ENCODE measurements around the gene CDC14A. TPM values are rescaled to one million over a fixed set of nuclear protein-coding genes. Genes with fewer than 3 reads are reported as not detected.

CDC14A gene
- polyA plus RNA-seq, 1 donor from 2014 or later = 2.7 TPM

- no peaks in the 10 kb centered on the region for H3F3A ChIP-seq (ENCODE audit: insufficient read depth, low read length, poor library complexity, severe bottlenecking)
- no peaks in the 10 kb centered on the region for H4K20me1 ChIP-seq (ENCODE audit: insufficient read depth)
- no peak overlapping the region for H3K27ac ChIP-seq (ENCODE audit: low read length)
- H3K36me3 ChIP-seq (ENCODE audit: insufficient read depth, low read length) = no peaks in the 10 kb centered on the region
- no peak overlapping the region for H3K4me3 ChIP-seq (ENCODE audit: low read length)
- H3K27me3 ChIP-seq (ENCODE audit: insufficient read depth, low read depth, low read length) = no peaks in the 10 kb centered on the region
- H3K4me2 ChIP-seq (ENCODE audit: low read length) = no peak overlapping the region
- H3K9ac ChIP-seq (ENCODE audit: low read length) = no peak overlapping the region
- H3K79me2 ChIP-seq (replicated peaks; ENCODE audit: insufficient read depth, low read length) = no peaks in the 10 kb centered on the region
- H3K9me3 ChIP-seq (ENCODE audit: low read length) = no peaks in the 10 kb centered on the region
- no peaks in the 10 kb centered on the region for H3K9me2 ChIP-seq (ENCODE audit: insufficient read depth, low read length)
- no peak overlapping the region for H2AFZ ChIP-seq (ENCODE audit: low read depth, low read length)
- no peak for TF ChIP-seq REST (IDR thresholded peaks at IDR 0.05; ENCODE audit: borderline replicate concordance)
- no peak for TF ChIP-seq TAF1 (IDR thresholded peaks at IDR 0.05; ENCODE audit: low read depth)
- no peak for TF ChIP-seq EZH2 (IDR thresholded peaks at IDR 0.05; ENCODE audit: borderline replicate concordance, insufficient read depth, low read length, poor library complexity, severe bottlenecking)
- no peak for TF ChIP-seq CTCF (IDR thresholded peaks at IDR 0.05; ENCODE audit: poor library complexity, severe bottlenecking)
- no peak for TF ChIP-seq POLR2AphosphoS5 (IDR thresholded peaks at IDR 0.05)
- no peak for TF ChIP-seq MXI1 (conservative IDR thresholded peaks at IDR 0.05; ENCODE audit: poor library complexity, severe bottlenecking)
- TF ChIP-seq EP300 (conservative IDR thresholded peaks at IDR 0.05; ENCODE audit: poor library complexity, severe bottlenecking) = no peak
- TF ChIP-seq SMC3 (conservative IDR thresholded peaks at IDR 0.05; ENCODE audit: poor library complexity) = no peak
- no peak for TF ChIP-seq RAD21 (conservative IDR thresholded peaks at IDR 0.05)
Measured at GRCh38 chr1:100320311-100321099, 31.8 kb upstream of the CDC14A start.

GRCh38 chr1:100321100-100321493 lies 31.2 kb upstream of the CDC14A start:
- Histone ChIP-seq H3K4me2 (ENCODE audit: low read length) (no peak overlapping the region), H3K36me3 (ENCODE audit: insufficient read depth, low read length) (no peaks in the 10 kb centered on the region), H3K9me3 (ENCODE audit: low read length) (no peaks in the 10 kb centered on the region), H3K79me2 (replicated peaks; ENCODE audit: insufficient read depth, low read length) (no peaks in the 10 kb centered on the region), H3K9me2 (ENCODE audit: insufficient read depth, low read length) (no peaks in the 10 kb centered on the region), H2AFZ (ENCODE audit: low read depth, low read length) (no peak overlapping the region), H4K20me1 (ENCODE audit: insufficient read depth) (no peaks in the 10 kb centered on the region), H3K9ac (ENCODE audit: low read length) (no peak overlapping the region), H3K27ac (ENCODE audit: low read length) (no peak overlapping the region), H3K4me3 (ENCODE audit: low read length) (no peak overlapping the region), H3F3A (ENCODE audit: insufficient read depth, low read length, poor library complexity, severe bottlenecking) (no peaks in the 10 kb centered on the region), H3K27me3 (ENCODE audit: insufficient read depth, low read depth, low read length) (no peaks in the 10 kb centered on the region)
- TF ChIP-seq CTCF (IDR thresholded peaks at IDR 0.05; ENCODE audit: poor library complexity, severe bottlenecking) (no peak), SMC3 (conservative IDR thresholded peaks at IDR 0.05; ENCODE audit: poor library complexity) (no peak), REST (IDR thresholded peaks at IDR 0.05; ENCODE audit: borderline replicate concordance) (no peak), TAF1 (IDR thresholded peaks at IDR 0.05; ENCODE audit: low read depth) (no peak), EZH2 (IDR thresholded peaks at IDR 0.05; ENCODE audit: borderline replicate concordance, insufficient read depth, low read length, poor library complexity, severe bottlenecking) (no peak), MXI1 (conservative IDR thresholded peaks at IDR 0.05; ENCODE audit: poor library complexity, severe bottlenecking) (no peak), POLR2AphosphoS5 (IDR thresholded peaks at IDR 0.05) (no peak), RAD21 (conservative IDR thresholded peaks at IDR 0.05) (no peak), EP300 (conservative IDR thresholded peaks at IDR 0.05; ENCODE audit: poor library complexity, severe bottlenecking) (no peak)
